ENCODE data around the gene C14orf180. TPM values are rescaled to one million over a fixed set of nuclear protein-coding genes. Genes with fewer than 3 reads are reported as not detected.

Gene C14orf180
- 44.1 TPM for total RNA-seq
- long read RNA-seq, transcript C14orf180-203 (5 exons, 2,551 nt): major isoform, 16 of 59 reads
- long read RNA-seq, partial matches to known transcripts: 23 of 59 reads
- long read RNA-seq, other reads (novel, unspliced or antisense): 15 of 59 reads

GRCh38 chr14:104579507-104579906, at the start of gene C14orf180:
TSS of gene C14orf180 (plus strand) at chr14:104579764. CDS start at chr14:104586431, 6,667 bp downstream.
- no peaks in the 10 kb centered on the region for H3K9me3 ChIP-seq (replicated peaks)
- H3K27me3 ChIP-seq (ENCODE audit: low read depth): peaks cover 80% of the 10 kb centered on the region
- peak; percentile 72 for DNase-seq
- H3K4me1 ChIP-seq: peaks cover 71% of the 10 kb centered on the region
- H3K36me3 ChIP-seq: no peaks in the 10 kb centered on the region
- intact Hi-C loops (cut with micrococcal nuclease): no loop called here
- TF ChIP-seq, protein P1, sequence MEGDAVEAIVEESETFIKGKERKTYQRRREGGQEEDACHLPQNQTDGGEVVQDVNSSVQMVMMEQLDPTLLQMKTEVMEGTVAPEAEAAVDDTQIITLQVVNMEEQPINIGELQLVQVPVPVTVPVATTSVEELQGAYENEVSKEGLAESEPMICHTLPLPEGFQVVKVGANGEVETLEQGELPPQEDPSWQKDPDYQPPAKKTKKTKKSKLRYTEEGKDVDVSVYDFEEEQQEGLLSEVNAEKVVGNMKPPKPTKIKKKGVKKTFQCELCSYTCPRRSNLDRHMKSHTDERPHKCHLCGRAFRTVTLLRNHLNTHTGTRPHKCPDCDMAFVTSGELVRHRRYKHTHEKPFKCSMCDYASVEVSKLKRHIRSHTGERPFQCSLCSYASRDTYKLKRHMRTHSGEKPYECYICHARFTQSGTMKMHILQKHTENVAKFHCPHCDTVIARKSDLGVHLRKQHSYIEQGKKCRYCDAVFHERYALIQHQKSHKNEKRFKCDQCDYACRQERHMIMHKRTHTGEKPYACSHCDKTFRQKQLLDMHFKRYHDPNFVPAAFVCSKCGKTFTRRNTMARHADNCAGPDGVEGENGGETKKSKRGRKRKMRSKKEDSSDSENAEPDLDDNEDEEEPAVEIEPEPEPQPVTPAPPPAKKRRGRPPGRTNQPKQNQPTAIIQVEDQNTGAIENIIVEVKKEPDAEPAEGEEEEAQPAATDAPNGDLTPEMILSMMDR (IDR thresholded peaks at IDR 0.05; ENCODE audit: borderline replicate concordance): no peak
- peak within 1 kb of the TSS; percentile 73 for H3K4me3 ChIP-seq
- peak within 1 kb of the TSS; percentile 95 for H3K27ac ChIP-seq (replicated peaks)

DNA sequence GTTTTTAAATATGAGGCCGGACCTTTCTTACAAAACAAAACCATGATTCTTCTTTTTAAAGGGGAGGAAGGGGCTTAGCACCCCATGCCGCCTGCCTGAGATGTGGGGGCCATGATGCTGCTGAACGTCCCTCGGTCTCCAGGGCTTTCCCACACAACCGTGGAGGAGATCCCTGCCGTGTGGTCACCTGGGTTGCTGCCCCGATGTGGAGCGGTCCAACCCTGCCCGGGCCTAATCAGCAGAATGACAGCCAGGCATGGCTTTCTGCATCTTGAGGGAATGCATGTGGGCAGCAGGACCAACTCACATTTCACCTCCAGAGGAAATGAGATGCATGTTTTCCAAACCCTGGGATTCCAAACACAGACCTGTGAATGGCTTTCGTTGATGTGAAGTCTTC, 48.9 kb upstream of the C14orf180 start:
- H3K27ac ChIP-seq (replicated peaks): no peak overlapping the region
- H3K4me3 ChIP-seq: no peak overlapping the region
- peaks cover 14% of the 10 kb centered on the region for H3K9me3 ChIP-seq (replicated peaks)
- peaks cover 14% of the 10 kb centered on the region for H3K27me3 ChIP-seq (ENCODE audit: low read depth)
- intact Hi-C loops (cut with micrococcal nuclease): no loop called here
- DNase-seq: no peak
- no peaks in the 10 kb centered on the region for H3K36me3 ChIP-seq
- peaks cover 15% of the 10 kb centered on the region for H3K4me1 ChIP-seq
- TF ChIP-seq, protein P1 (IDR thresholded peaks at IDR 0.05; ENCODE audit: borderline replicate concordance): no peak

- no peaks in the 10 kb centered on the region for H3K36me3 ChIP-seq
- peaks cover 21% of the 10 kb centered on the region for H3K27me3 ChIP-seq (ENCODE audit: low read depth)
- peaks cover 15% of the 10 kb centered on the region for H3K4me1 ChIP-seq
- peaks cover 14% of the 10 kb centered on the region for H3K9me3 ChIP-seq (replicated peaks)
- no peak overlapping the region for H3K4me3 ChIP-seq
- TF ChIP-seq, protein P1 (IDR thresholded peaks at IDR 0.05; ENCODE audit: borderline replicate concordance): no peak
- peak overlapping the region; percentile 5 for H3K27ac ChIP-seq (replicated peaks)
- intact Hi-C loops (cut with micrococcal nuclease): no loop called here
- DNase-seq: no peak
These were observed 48.0 kb upstream of the C14orf180 start for GRCh38 chr14:104531421-104532190.

GRCh38 chr14:104532191-104532555, 47.4 kb upstream of the C14orf180 start:
- intact Hi-C loops (cut with micrococcal nuclease): no loop called here
- no peak overlapping the region for H3K27ac ChIP-seq (replicated peaks)
- DNase-seq: no peak
- no peaks in the 10 kb centered on the region for H3K36me3 ChIP-seq
- H3K27me3 ChIP-seq (ENCODE audit: low read depth): peaks cover 27% of the 10 kb centered on the region
- peaks cover 15% of the 10 kb centered on the region for H3K4me1 ChIP-seq
- no peak overlapping the region for H3K4me3 ChIP-seq
- peaks cover 14% of the 10 kb centered on the region for H3K9me3 ChIP-seq (replicated peaks)
- TF ChIP-seq, protein P1 (IDR thresholded peaks at IDR 0.05; ENCODE audit: borderline replicate concordance): no peak

- no peak overlapping the region for H3K27ac ChIP-seq (replicated peaks)
- intact Hi-C loops (cut with micrococcal nuclease): no loop called here
- peaks cover 27% of the 10 kb centered on the region for H3K27me3 ChIP-seq (ENCODE audit: low read depth)
- TF ChIP-seq, protein P1 (IDR thresholded peaks at IDR 0.05; ENCODE audit: borderline replicate concordance): no peak
- peaks cover 20% of the 10 kb centered on the region for H3K4me1 ChIP-seq
- H3K36me3 ChIP-seq: no peaks in the 10 kb centered on the region
- no peak overlapping the region for H3K4me3 ChIP-seq
- peaks cover 4% of the 10 kb centered on the region for H3K9me3 ChIP-seq (replicated peaks)
- no peak for DNase-seq
These were observed 45.5 kb upstream of the C14orf180 start for GRCh38 chr14:104534036-104534435.
